PC-3 (cell line): ENCODE measurements around the gene FAM222A.

Experiments
- CTCF ChIP-seq: fragments of 300-600 bp; sonication (generic); conservative IDR thresholded peaks from 2 replicates; pipeline ENCODE4 v1.5.1; 2017; ENCODE audit warnings: antibody characterized with exemption, low read depth, mild to moderate bottlenecking, low read length
- EZH2 ChIP-seq: fragments of 300-600 bp; sonication (generic); IDR thresholded peaks from one replicate; pipeline ENCODE4 v1.6.1; 2017; ENCODE audit warnings: antibody characterized with exemption, mild to moderate bottlenecking, low read length; ENCODE audit not compliant: unreplicated experiment

GRCh38 chr12:109689426-109689825 is 24.2 kb upstream of the FAM222A start:
- no peak for TF ChIP-seq CTCF
- no peak for TF ChIP-seq EZH2
